Measurements from ENCODE around the gene MS4A6E. TPM values are rescaled to one million over a fixed set of nuclear protein-coding genes. Genes with fewer than 3 reads are reported as not detected.

MS4A6E gene
- total RNA-seq, 2 donors from 2014 or later: not detected

Other genes with a start within 250 kb of the MS4A6E start
- not detected for gene MS4A2, start 238.6 kb upstream of the MS4A6E start, total RNA-seq
- gene MS4A6A, start 144.2 kb upstream of the MS4A6E start, total RNA-seq: not detected
- not detected for gene MS4A4E, start 84.1 kb upstream of the MS4A6E start, total RNA-seq
- gene MS4A4A, start 46.6 kb upstream of the MS4A6E start, total RNA-seq: not detected
- not detected for gene MS4A7, start 51.3 kb downstream of the MS4A6E start, total RNA-seq
- gene MS4A14, start 69.2 kb downstream of the MS4A6E start, total RNA-seq: not detected
- gene MS4A5, start 102.3 kb downstream of the MS4A6E start, total RNA-seq: not detected
- under 1 TPM in 1 of 2 donors, not detected in 1; 0.27 TPM for gene MS4A1, start 128.6 kb downstream of the MS4A6E start, total RNA-seq
- gene MS4A12, start 165.5 kb downstream of the MS4A6E start, total RNA-seq: not detected
- not detected for gene MS4A13, start 188.1 kb downstream of the MS4A6E start, total RNA-seq

Measured in activated naive CD4-positive, alpha-beta T cell treated with anti-CD3 and anti-CD28 coated beads, Interleukin-2, amount 50 U/mL, for 72 hours (primary cell).